ENCODE measurements around the gene CPA1. TPM values are rescaled to one million over a fixed set of nuclear protein-coding genes. Genes with fewer than 3 reads are reported as not detected.

CPA1 gene
- total and polyA plus RNA-seq, 2 of the 4 experiments (the other 2 are of a cell fraction) = not detected

- WGBS, 2 experiments (ENCODE audit: extremely low coverage in 2 of 2, insufficient read length in 1 of 2) = no CpG with 5 or more reads among the region's 3 CpGs
- Histone ChIP-seq H3K18ac (ENCODE audit: low read depth, low read length) (no peak overlapping the region), H2BK15ac (ENCODE audit: low read depth, low read length) (no peak overlapping the region), H3K4me1 (ENCODE audit: control insufficient read depth, insufficient read depth, low read length) (peaks cover 2% of the 10 kb centered on the region; the same call in 1 of the 2 replicates), H3K56ac (ENCODE audit: extremely low read depth, insufficient read depth, low read length) (no peak overlapping the region), H2BK20ac (ENCODE audit: low read depth, low read length) (no peak overlapping the region), H2AK9ac (replicated peaks; ENCODE audit: low read depth, low read length, poor library complexity) (no peak overlapping the region), H3K27me3 (ENCODE audit: control insufficient read depth, insufficient read depth, low read length) (no peaks in the 10 kb centered on the region), H3K27ac (ENCODE audit: insufficient read depth, low read length) (no peak overlapping the region), H2AFZ (replicated peaks; ENCODE audit: low read length, poor library complexity) (no peak overlapping the region), H2BK5ac (ENCODE audit: low read depth, low read length, poor library complexity, severe bottlenecking) (no peak overlapping the region), H3K36me3 (ENCODE audit: control insufficient read depth, insufficient read depth, low read length) (no peaks in the 10 kb centered on the region), H3K9me1 (ENCODE audit: insufficient read depth, low read length) (peaks cover 6% of the 10 kb centered on the region; the same call in 1 of the 2 replicates), H3K14ac (replicated peaks; ENCODE audit: low read depth, low read length) (no peak overlapping the region), H4K20me1 (ENCODE audit: insufficient read depth, low read length) (no peaks in the 10 kb centered on the region), H4K91ac (ENCODE audit: insufficient read depth, low read depth, low read length) (no peak overlapping the region), H3K23ac (ENCODE audit: low read depth, low read length) (no peak overlapping the region), H4K5ac (ENCODE audit: low read depth, low read length) (no peak overlapping the region), H2BK120ac (ENCODE audit: low read depth, low read length) (no peak overlapping the region), H3K79me1 (ENCODE audit: low read depth in 1 of 2, low read length in 2 of 2) (peaks cover 0 to 13% of the 10 kb centered on the region in 2 experiments; a peak in 2 of 4 replicates), H3K4me2 (ENCODE audit: low read depth, low read length) (no peak overlapping the region), H4K8ac (ENCODE audit: low read depth in 2 of 2, low read length in 2 of 2) (no peak overlapping the region), H3K9ac (ENCODE audit: low read depth, low read length) (no peak overlapping the region), H3K4me3 (ENCODE audit: insufficient read depth, low read depth, low read length) (no peak overlapping the region), H3K4ac (ENCODE audit: low read depth, low read length) (no peak overlapping the region), H3K9me3 (ENCODE audit: control insufficient read depth, insufficient read depth, low read length) (no peaks in the 10 kb centered on the region), H2AK5ac (ENCODE audit: low read depth, low read length) (no peak overlapping the region)
- ChIA-PET CTCF (no interaction called here), POLR2A (ENCODE audit: unreplicated experiment) (no interaction called here)
- in situ Hi-C loops (cut with MboI; ENCODE audit: low sequenced_read_pairs) (no loop called here), dilution Hi-C loops (cut with HindIII; ENCODE audit: low sequenced_read_pairs, unreplicated experiment) (no loop called here), intact Hi-C loops (cut with micrococcal nuclease) (no loop called here)
- DNase-seq = no peak
- no peak for ATAC-seq (ENCODE audit: low read depth)
- BruUV-seq (replicated peaks) = no TSS peak
- TF ChIP-seq RAD21 (IDR thresholded peaks at IDR 0.05; ENCODE audit: low read length) (no peak), RFX5 (IDR thresholded peaks at IDR 0.05; ENCODE audit: low read depth, low read length) (no peak), FOS (IDR thresholded peaks at IDR 0.05; ENCODE audit: low read depth, low read length) (no peak), POLR2A (IDR thresholded peaks at IDR 0.05; ENCODE audit: low read depth, low read length) (no peak), MXI1 (IDR thresholded peaks at IDR 0.05; ENCODE audit: borderline replicate concordance, low read depth, low read length) (no peak), CHD1 (IDR thresholded peaks at IDR 0.05; ENCODE audit: low read depth, low read length) (no peak), MAFK (IDR thresholded peaks at IDR 0.05; ENCODE audit: low read depth, low read length) (no peak), RCOR1 (IDR thresholded peaks at IDR 0.05; ENCODE audit: insufficient replicate concordance, low read length) (no peak), USF2 (IDR thresholded peaks at IDR 0.05; ENCODE audit: low read depth, low read length) (no peak), BHLHE40 (IDR thresholded peaks at IDR 0.05; ENCODE audit: low read depth, low read length) (no peak), CEBPB (IDR thresholded peaks at IDR 0.05; ENCODE audit: low read depth, low read length) (no peak), NFE2L2 (IDR thresholded peaks at IDR 0.05; ENCODE audit: low read depth, low read length) (no peak), MAZ (IDR thresholded peaks at IDR 0.05; ENCODE audit: borderline replicate concordance, low read depth, low read length) (no peak), CTCF (conservative IDR thresholded peaks at IDR 0.05; ENCODE audit: low read depth, low read length) (no peak), ELK1 (IDR thresholded peaks at IDR 0.05; ENCODE audit: borderline replicate concordance, low read depth, low read length) (no peak), SMC3 (IDR thresholded peaks at IDR 0.05; ENCODE audit: low read depth, low read length) (no peak)
Observed at GRCh38 chr7:130423501-130424037, 43.3 kb downstream of the CPA1 start.

Measured in IMR-90 (cell line).